IgD-negative memory B cell (primary cell): ENCODE data around the gene VSIG10L2. TPM values are rescaled to one million over a fixed set of nuclear protein-coding genes. Genes with fewer than 3 reads are reported as not detected.
"Not testable (repeated sequence)": the region's sequence is repeated elsewhere in the genome, so short reads cannot be mapped to it uniquely, and the experiment has no call there.

Experiments used
- H3K27ac Mint-ChIP-seq, 3 donors: one replicate each; pipeline ENCODE4 v1.8.0; 2020 to 2022; ENCODE audit warnings: mild to moderate bottlenecking in 3 of 3, mixed read lengths in 3 of 3, moderate library complexity in 1 of 3
- H3K27me3 Mint-ChIP-seq: one replicate; pipeline ENCODE4 v1.8.0; 2021; ENCODE audit warnings: mixed read lengths
- H3K36me3 Mint-ChIP-seq: one replicate; pipeline ENCODE4 v1.8.0; 2020; ENCODE audit warnings: mild to moderate bottlenecking, mixed read lengths
- H3K4me1 Mint-ChIP-seq, 3 donors: one replicate each; pipeline ENCODE4 v1.8.0; 2020 to 2022; ENCODE audit warnings: mixed read lengths in 3 of 3, mild to moderate bottlenecking in 1 of 3
- H3K4me3 Mint-ChIP-seq, 4 donors: one replicate each; pipeline ENCODE4 v1.8.0; 2020 to 2022; ENCODE audit warnings: mild to moderate bottlenecking in 4 of 4, mixed read lengths in 4 of 4, moderate library complexity in 3 of 4
- H3K9me3 Mint-ChIP-seq, 3 donors: one replicate each; pipeline ENCODE4 v1.8.0; 2020 to 2021; ENCODE audit warnings: mixed read lengths in 3 of 3, mild to moderate bottlenecking in 1 of 3
- polyA plus RNA-seq: library from polyadenylated mRNA; unstranded; fragments of 300-500 nt; fragmentation: Illumina TruSeq; gene quantifications from one replicate; pipeline ENCODE4 v1.2.3, GENCODE V29; 2021

Gene VSIG10L2
- polyA plus RNA-seq, 1 donor from 2014 or later = not detected

GRCh38 chr11:125980436-125980835, 34.6 kb downstream of the VSIG10L2 start:
- Mint-ChIP-seq H3K4me1 (peaks cover 0 to 6% (median 4%) of the 10 kb centered on the region in 3 donors), H3K27ac (no peak overlapping the region), H3K4me3 (peak overlapping the region in 1 of 4 donors; percentile 77), H3K36me3 (no peaks in the 10 kb centered on the region), H3K9me3 (peaks cover 2 to 3% (median 3%) of the 10 kb centered on the region in 3 donors), H3K27me3 (peaks cover 3% of the 10 kb centered on the region)

- Mint-ChIP-seq H3K9me3 (peaks cover 3 to 6% (median 4%) of the 10 kb centered on the region in 3 donors), H3K36me3 (no peaks in the 10 kb centered on the region), H3K27me3 (peaks cover 3% of the 10 kb centered on the region), H3K27ac (no peak overlapping the region), H3K4me1 (peaks cover 0 to 6% (median 4%) of the 10 kb centered on the region in 3 donors), H3K4me3 (no peak overlapping the region)
These were observed 36.5 kb downstream of the VSIG10L2 start for GRCh38 chr11:125982348-125982730.

GRCh38 chr11:125985956-125986355, 40.1 kb downstream of the VSIG10L2 start:
- not testable (repeated sequence) for H3K4me1 Mint-ChIP-seq, H3K27me3 Mint-ChIP-seq, H3K9me3 Mint-ChIP-seq, H3K4me3 Mint-ChIP-seq, H3K36me3 Mint-ChIP-seq, H3K27ac Mint-ChIP-seq

GRCh38 chr11:125987066-125987641, 41.3 kb downstream of the VSIG10L2 start:
- Mint-ChIP-seq H3K27ac (no peak overlapping the region), H3K4me1 (peaks cover 0 to 6% (median 4%) of the 10 kb centered on the region in 3 donors), H3K27me3 (peaks cover 4% of the 10 kb centered on the region), H3K36me3 (no peaks in the 10 kb centered on the region), H3K4me3 (no peak overlapping the region), H3K9me3 (peaks cover 0 to 6% (median 4%) of the 10 kb centered on the region in 3 donors)

GRCh38 chr11:125990244-125990643, 44.4 kb downstream of the VSIG10L2 start:
- peaks cover 3% of the 10 kb centered on the region for H3K27me3 Mint-ChIP-seq
- H3K4me3 Mint-ChIP-seq = no peak overlapping the region
- H3K9me3 Mint-ChIP-seq = peaks cover 0 to 5% (median 4%) of the 10 kb centered on the region in 3 donors
- no peak overlapping the region for H3K27ac Mint-ChIP-seq
- peaks cover 2% of the 10 kb centered on the region for H3K36me3 Mint-ChIP-seq
- H3K4me1 Mint-ChIP-seq = peaks cover 0 to 7% (median 0%) of the 10 kb centered on the region in 3 donors

- H3K4me1 Mint-ChIP-seq = peaks cover 0 to 7% (median 2%) of the 10 kb centered on the region in 3 donors
- no peaks in the 10 kb centered on the region for H3K9me3 Mint-ChIP-seq
- H3K27me3 Mint-ChIP-seq = peaks cover 3% of the 10 kb centered on the region
- H3K27ac Mint-ChIP-seq = no peak overlapping the region
- peaks cover 2% of the 10 kb centered on the region for H3K36me3 Mint-ChIP-seq
- no peak overlapping the region for H3K4me3 Mint-ChIP-seq
These were observed 47.0 kb downstream of the VSIG10L2 start for GRCh38 chr11:125992893-125993292.

GRCh38 chr11:125994509-125994908, 48.7 kb downstream of the VSIG10L2 start:
- peaks cover 0 to 7% (median 2%) of the 10 kb centered on the region in 3 donors for H3K4me1 Mint-ChIP-seq
- H3K27me3 Mint-ChIP-seq = peaks cover 3% of the 10 kb centered on the region
- H3K4me3 Mint-ChIP-seq = no peak overlapping the region
- H3K9me3 Mint-ChIP-seq = no peaks in the 10 kb centered on the region
- H3K36me3 Mint-ChIP-seq = peaks cover 2% of the 10 kb centered on the region
- no peak overlapping the region for H3K27ac Mint-ChIP-seq

- Mint-ChIP-seq H3K4me1 (peaks cover 0 to 7% (median 2%) of the 10 kb centered on the region in 3 donors), H3K36me3 (peaks cover 2% of the 10 kb centered on the region), H3K27ac (no peak overlapping the region), H3K27me3 (peaks cover 3% of the 10 kb centered on the region), H3K9me3 (no peaks in the 10 kb centered on the region), H3K4me3 (no peak overlapping the region)
These were observed 49.5 kb downstream of the VSIG10L2 start for GRCh38 chr11:125995313-125995712.

- H3K4me3 Mint-ChIP-seq = no peak overlapping the region
- H3K27ac Mint-ChIP-seq = no peak overlapping the region
- peaks cover 0 to 6% (median 2%) of the 10 kb centered on the region in 3 donors for H3K4me1 Mint-ChIP-seq
- no peaks in the 10 kb centered on the region for H3K9me3 Mint-ChIP-seq
- H3K36me3 Mint-ChIP-seq = no peaks in the 10 kb centered on the region
- H3K27me3 Mint-ChIP-seq = no peaks in the 10 kb centered on the region
These were observed 52.4 kb downstream of the VSIG10L2 start for GRCh38 chr11:125998267-125998666.

- Mint-ChIP-seq H3K4me3 (no peak overlapping the region), H3K27ac (no peak overlapping the region), H3K36me3 (no peaks in the 10 kb centered on the region), H3K9me3 (no peaks in the 10 kb centered on the region), H3K27me3 (no peaks in the 10 kb centered on the region), H3K4me1 (peaks cover 0 to 2% (median 2%) of the 10 kb centered on the region in 3 donors)
These were observed 53.5 kb downstream of the VSIG10L2 start for GRCh38 chr11:125999234-125999880.

- Mint-ChIP-seq H3K36me3 (no peaks in the 10 kb centered on the region), H3K9me3 (no peaks in the 10 kb centered on the region), H3K4me3 (no peak overlapping the region), H3K27me3 (no peaks in the 10 kb centered on the region), H3K4me1 (peaks cover 0 to 2% (median 0%) of the 10 kb centered on the region in 3 donors), H3K27ac (no peak overlapping the region)
These were observed 56.3 kb downstream of the VSIG10L2 start for GRCh38 chr11:126002181-126002580.

Other genes with a start within 250 kb of the VSIG10L2 start
- not detected for gene PATE1, start 199.8 kb upstream of the VSIG10L2 start, polyA plus RNA-seq
- gene PATE2, start 167.2 kb upstream of the VSIG10L2 start, polyA plus RNA-seq = not detected
- gene PATE3, start 157.9 kb upstream of the VSIG10L2 start, polyA plus RNA-seq = not detected
- gene PATE4, start 112.7 kb upstream of the VSIG10L2 start, polyA plus RNA-seq = not detected
- gene HYLS1, start 58.4 kb upstream of the VSIG10L2 start, polyA plus RNA-seq = 12.5 TPM
- 10.0 TPM for gene PUS3, start 42.8 kb upstream of the VSIG10L2 start, polyA plus RNA-seq
- 0.08 TPM for gene DDX25, start 41.5 kb upstream of the VSIG10L2 start, polyA plus RNA-seq
- not detected for gene CDON, start 116.8 kb downstream of the VSIG10L2 start, polyA plus RNA-seq